ENCODE measurements around the gene CTLA4. TPM values are rescaled to one million over a fixed set of nuclear protein-coding genes. Genes with fewer than 3 reads are reported as not detected.

Gene CTLA4
- total RNA-seq, 1 experiment from 2014 or later = not detected

- no peaks in the 10 kb centered on the region for H3K9me2 ChIP-seq (replicated peaks; ENCODE audit: low read length)
- H3K79me2 ChIP-seq (ENCODE audit: low read length) = no peaks in the 10 kb centered on the region
- CTCF ChIA-PET = no interaction called here
- H3K9me3 ChIP-seq (ENCODE audit: low read length) = no peaks in the 10 kb centered on the region
- no peaks in the 10 kb centered on the region for H3K4me1 ChIP-seq (ENCODE audit: insufficient read depth, low read length)
- H3K4me3 ChIP-seq (ENCODE audit: low read length) = no peak overlapping the region
- no peak overlapping the region for H3K4me2 ChIP-seq (ENCODE audit: low read length)
- no peak overlapping the region for H3K27ac ChIP-seq (ENCODE audit: low read length)
- TF ChIP-seq EZH2 (IDR thresholded peaks at IDR 0.05; ENCODE audit: low read length, unreplicated experiment) (no peak), EZH2phosphoT487 (IDR thresholded peaks at IDR 0.05; ENCODE audit: borderline replicate concordance, low read length) (no peak), CTCF (conservative IDR thresholded peaks at IDR 0.05; ENCODE audit: low read depth, low read length) (no peak)
- DNase-seq (no peak), ATAC-seq (no peak)
- H4K20me1 ChIP-seq (ENCODE audit: low read length) = no peaks in the 10 kb centered on the region
- BruUV-seq (replicated peaks) = no TSS peak
- intact Hi-C loops (cut with micrococcal nuclease) = no loop called here
- H3K36me3 ChIP-seq (ENCODE audit: low read depth, low read length) = no peaks in the 10 kb centered on the region
- H3K9ac ChIP-seq (ENCODE audit: low read length) = no peak overlapping the region
- no peak overlapping the region for H2AFZ ChIP-seq (ENCODE audit: low read length)
- no peaks in the 10 kb centered on the region for H3F3A ChIP-seq (ENCODE audit: low read length, unreplicated experiment)
- no peaks in the 10 kb centered on the region; the same call in 1 of the 2 replicates for H3K27me3 ChIP-seq (ENCODE audit: low read length)
- POLR2A ChIA-PET (ENCODE audit: unreplicated experiment) = no interaction called here
Observed at GRCh38 chr2:203891474-203891873, 23.9 kb downstream of the CTLA4 start.

- TF ChIP-seq CTCF (conservative IDR thresholded peaks at IDR 0.05; ENCODE audit: low read depth, low read length) (no peak), EZH2phosphoT487 (IDR thresholded peaks at IDR 0.05; ENCODE audit: borderline replicate concordance, low read length) (no peak), EZH2 (IDR thresholded peaks at IDR 0.05; ENCODE audit: low read length, unreplicated experiment) (no peak)
- ATAC-seq (no peak), DNase-seq (no peak)
- no peak overlapping the region for H3K27ac ChIP-seq (ENCODE audit: low read length)
- no TSS peak for BruUV-seq (replicated peaks)
- no peaks in the 10 kb centered on the region for H3K9me2 ChIP-seq (replicated peaks; ENCODE audit: low read length)
- no peaks in the 10 kb centered on the region for H3F3A ChIP-seq (ENCODE audit: low read length, unreplicated experiment)
- H3K9ac ChIP-seq (ENCODE audit: low read length) = no peak overlapping the region
- intact Hi-C loops (cut with micrococcal nuclease) = no loop called here
- no peaks in the 10 kb centered on the region for H3K27me3 ChIP-seq (ENCODE audit: low read length)
- H3K36me3 ChIP-seq (ENCODE audit: low read depth, low read length) = no peaks in the 10 kb centered on the region
- no peaks in the 10 kb centered on the region for H3K4me1 ChIP-seq (ENCODE audit: insufficient read depth, low read length)
- H3K79me2 ChIP-seq (ENCODE audit: low read length) = no peaks in the 10 kb centered on the region
- no peak overlapping the region for H3K4me2 ChIP-seq (ENCODE audit: low read length)
- no peak overlapping the region for H3K4me3 ChIP-seq (ENCODE audit: low read length)
- no peaks in the 10 kb centered on the region for H4K20me1 ChIP-seq (ENCODE audit: low read length)
- ChIA-PET POLR2A (ENCODE audit: unreplicated experiment) (no interaction called here), CTCF (no interaction called here)
- H2AFZ ChIP-seq (ENCODE audit: low read length) = no peak overlapping the region
- H3K9me3 ChIP-seq (ENCODE audit: low read length) = no peaks in the 10 kb centered on the region
Observed at GRCh38 chr2:203892207-203892606, 24.6 kb downstream of the CTLA4 start.

DNA sequence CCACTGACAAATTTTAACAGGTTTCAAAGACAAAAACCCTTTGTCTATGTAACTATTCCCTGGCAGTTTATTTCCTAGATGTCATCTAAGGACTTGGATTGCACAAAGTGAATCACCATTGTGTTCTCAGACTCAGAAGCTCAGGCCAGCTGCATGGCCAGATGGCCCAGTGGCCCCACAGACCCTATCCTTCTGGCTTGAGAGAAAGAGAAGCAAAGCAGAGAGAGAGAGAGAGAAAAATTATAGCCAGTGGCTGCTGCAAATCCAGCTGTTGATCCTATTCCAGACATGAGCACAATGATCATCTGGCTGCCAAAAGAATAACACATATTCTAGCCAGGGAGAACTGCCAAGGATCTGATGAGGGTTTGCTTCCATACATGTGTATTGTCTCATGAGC, 25.8 kb downstream of the CTLA4 start:
- no peaks in the 10 kb centered on the region for H3K27me3 ChIP-seq (ENCODE audit: low read length)
- CTCF ChIA-PET = no interaction called here
- no TSS peak for BruUV-seq (replicated peaks)
- no peak overlapping the region for H3K9ac ChIP-seq (ENCODE audit: low read length)
- no peak overlapping the region for H3K4me3 ChIP-seq (ENCODE audit: low read length)
- POLR2A ChIA-PET (ENCODE audit: unreplicated experiment) = interaction anchor here (0.7 kb wide), 1 partner anchor 363 kb away, joined by 4 read pairs; no protein-coding TSS in a partner anchor
- no peaks in the 10 kb centered on the region for H3K36me3 ChIP-seq (ENCODE audit: low read depth, low read length)
- no peaks in the 10 kb centered on the region for H3F3A ChIP-seq (ENCODE audit: low read length, unreplicated experiment)
- H3K27ac ChIP-seq (ENCODE audit: low read length) = no peak overlapping the region
- no peak for ATAC-seq
- H3K9me2 ChIP-seq (replicated peaks; ENCODE audit: low read length) = no peaks in the 10 kb centered on the region
- H3K9me3 ChIP-seq (ENCODE audit: low read length) = no peaks in the 10 kb centered on the region
- TF ChIP-seq EZH2phosphoT487 (IDR thresholded peaks at IDR 0.05; ENCODE audit: borderline replicate concordance, low read length) = no peak
- TF ChIP-seq EZH2 (IDR thresholded peaks at IDR 0.05; ENCODE audit: low read length, unreplicated experiment) = no peak
- TF ChIP-seq CTCF (conservative IDR thresholded peaks at IDR 0.05; ENCODE audit: low read depth, low read length) = no peak
- no peaks in the 10 kb centered on the region for H3K79me2 ChIP-seq (ENCODE audit: low read length)
- H2AFZ ChIP-seq (ENCODE audit: low read length) = no peak overlapping the region
- no peak overlapping the region for H3K4me2 ChIP-seq (ENCODE audit: low read length)
- H4K20me1 ChIP-seq (ENCODE audit: low read length) = no peaks in the 10 kb centered on the region
- intact Hi-C loops (cut with micrococcal nuclease) = no loop called here
- no peaks in the 10 kb centered on the region for H3K4me1 ChIP-seq (ENCODE audit: insufficient read depth, low read length)
- no peak for DNase-seq
